Measurements from ENCODE around the gene MT1E. TPM values are rescaled to one million over a fixed set of nuclear protein-coding genes. Genes with fewer than 3 reads are reported as not detected.

Gene MT1E
- total and polyA plus RNA-seq, 12 donors, result 31.9 to 268 (median 97.0) TPM

GRCh38 chr16:56635441-56635967, 9.9 kb downstream of the MT1E start:
- no peak overlapping the region for H3K27ac ChIP-seq
- ATAC-seq (no peak), DNase-seq (no peak)
- intact Hi-C loops (cut with DNase I), result no loop called here
- H3K4me3 ChIP-seq, result peak overlapping the region in 5 of 10 donors; percentile 5 to 30 (median 14)
- no peaks in the 10 kb centered on the region for H3K9me3 ChIP-seq
- peaks cover 3 to 98% (median 31%) of the 10 kb centered on the region in 7 donors for H3K27me3 ChIP-seq
- WGBS, 2 donors, result 10 to 22% methylated on average over 32 to 40 of the region's 40 CpGs
- no peaks in the 10 kb centered on the region for H3K36me3 ChIP-seq
- TF ChIP-seq, protein P1, sequence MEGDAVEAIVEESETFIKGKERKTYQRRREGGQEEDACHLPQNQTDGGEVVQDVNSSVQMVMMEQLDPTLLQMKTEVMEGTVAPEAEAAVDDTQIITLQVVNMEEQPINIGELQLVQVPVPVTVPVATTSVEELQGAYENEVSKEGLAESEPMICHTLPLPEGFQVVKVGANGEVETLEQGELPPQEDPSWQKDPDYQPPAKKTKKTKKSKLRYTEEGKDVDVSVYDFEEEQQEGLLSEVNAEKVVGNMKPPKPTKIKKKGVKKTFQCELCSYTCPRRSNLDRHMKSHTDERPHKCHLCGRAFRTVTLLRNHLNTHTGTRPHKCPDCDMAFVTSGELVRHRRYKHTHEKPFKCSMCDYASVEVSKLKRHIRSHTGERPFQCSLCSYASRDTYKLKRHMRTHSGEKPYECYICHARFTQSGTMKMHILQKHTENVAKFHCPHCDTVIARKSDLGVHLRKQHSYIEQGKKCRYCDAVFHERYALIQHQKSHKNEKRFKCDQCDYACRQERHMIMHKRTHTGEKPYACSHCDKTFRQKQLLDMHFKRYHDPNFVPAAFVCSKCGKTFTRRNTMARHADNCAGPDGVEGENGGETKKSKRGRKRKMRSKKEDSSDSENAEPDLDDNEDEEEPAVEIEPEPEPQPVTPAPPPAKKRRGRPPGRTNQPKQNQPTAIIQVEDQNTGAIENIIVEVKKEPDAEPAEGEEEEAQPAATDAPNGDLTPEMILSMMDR (IDR thresholded peaks at IDR 0.05), result no peak
- peaks cover 0 to 36% (median 29%) of the 10 kb centered on the region in 9 donors for H3K4me1 ChIP-seq

- DNase-seq (no peak), ATAC-seq (no peak)
- no peaks in the 10 kb centered on the region for H3K9me3 ChIP-seq
- WGBS, 2 donors, result 49 to 64% methylated on average over 9 of the region's 9 CpGs
- no peak overlapping the region for H3K27ac ChIP-seq
- H3K4me3 ChIP-seq, result no peak overlapping the region
- TF ChIP-seq, protein P1 (IDR thresholded peaks at IDR 0.05), result no peak
- H3K4me1 ChIP-seq, result peaks cover 0 to 32% (median 29%) of the 10 kb centered on the region in 9 donors
- intact Hi-C loops (cut with DNase I), result no loop called here
- H3K36me3 ChIP-seq, result no peaks in the 10 kb centered on the region
- H3K27me3 ChIP-seq, result peaks cover 3 to 100% (median 31%) of the 10 kb centered on the region in 7 donors
These were observed 11.2 kb downstream of the MT1E start for GRCh38 chr16:56636616-56637413.

- ATAC-seq (peak; percentile 90 to 94 (median 93)), DNase-seq (peak; percentile 78 to 88)
- Histone ChIP-seq H3K27ac (peak within 1 kb of the TSS in 9 of 10 donors; percentile 17 to 79 (median 67)), H3K4me3 (peak within 1 kb of the TSS; percentile 36 to 64 (median 58)), H3K9me3 (no peaks in the 10 kb centered on the region), H3K36me3 (no peaks in the 10 kb centered on the region), H3K4me1 (peaks cover 0 to 34% (median 21%) of the 10 kb centered on the region in 9 donors), H3K27me3 (peaks cover 3 to 96% (median 35%) of the 10 kb centered on the region in 7 donors)
- intact Hi-C loops (cut with DNase I), result no loop called here
- TF ChIP-seq, protein P1 (IDR thresholded peaks at IDR 0.05), result no peak
- 5 to 6% methylated on average over 68 of the region's 68 CpGs for WGBS, 2 donors
These were observed 12.5 kb downstream of the MT1E start, which contains the start of gene MT1A for GRCh38 chr16:56637814-56638750. Gene MT1A (plus strand): TSS chr16:56638666. CDS start chr16:56638739, 73 bp downstream.

GRCh38 chr16:56639045-56639444, 13.5 kb downstream of the MT1E start:
- DNase-seq (no peak), ATAC-seq (no peak)
- peaks cover 3 to 96% (median 44%) of the 10 kb centered on the region in 7 donors for H3K27me3 ChIP-seq
- H3K27ac ChIP-seq, result peak overlapping the region in 1 of 10 donors; percentile 78
- TF ChIP-seq, protein P1 (IDR thresholded peaks at IDR 0.05), result no peak
- no peaks in the 10 kb centered on the region for H3K36me3 ChIP-seq
- peak overlapping the region in 1 of 10 donors; percentile 53 for H3K4me3 ChIP-seq
- 66 to 68% methylated on average over 1 of the region's 1 CpG for WGBS, 2 donors
- no peaks in the 10 kb centered on the region for H3K9me3 ChIP-seq
- peaks cover 0 to 44% (median 27%) of the 10 kb centered on the region in 9 donors for H3K4me1 ChIP-seq
- intact Hi-C loops (cut with DNase I), result no loop called here
